ENCODE data around the gene HMGB4.

HMGB4 gene

GRCh38 chr1:33897092-33897725 is 33.3 kb downstream of the HMGB4 start:
- no peak for DNase-seq (ENCODE audit: low read depth in 1 of 2, low spot score in 1 of 2)

- DNase-seq (ENCODE audit: low read depth in 1 of 2, low spot score in 1 of 2) = no peak
These were observed 34.5 kb downstream of the HMGB4 start for GRCh38 chr1:33898406-33898805.

GRCh38 chr1:33898881-33899280 is 35.0 kb downstream of the HMGB4 start:
- DNase-seq (ENCODE audit: low read depth in 1 of 2, low spot score in 1 of 2) = no peak

- no peak for DNase-seq (ENCODE audit: low read depth in 1 of 2, low spot score in 1 of 2)
These were observed 35.9 kb downstream of the HMGB4 start for GRCh38 chr1:33899746-33900145.

GRCh38 chr1:33902486-33903209 is 38.8 kb downstream of the HMGB4 start:
- no peak for DNase-seq (ENCODE audit: low read depth in 1 of 2, low spot score in 1 of 2)

GRCh38 chr1:33903210-33903589 is 39.3 kb downstream of the HMGB4 start:
- no peak for DNase-seq (ENCODE audit: low read depth in 1 of 2, low spot score in 1 of 2)

GRCh38 chr1:33905241-33905640 is 41.4 kb downstream of the HMGB4 start:
- DNase-seq (ENCODE audit: low read depth in 1 of 2, low spot score in 1 of 2) = no peak

- no peak for DNase-seq (ENCODE audit: low read depth in 1 of 2, low spot score in 1 of 2)
These were observed 42.3 kb downstream of the HMGB4 start for GRCh38 chr1:33906156-33906555.

GRCh38 chr1:33908324-33908956 is 44.6 kb downstream of the HMGB4 start:
- no peak for DNase-seq (ENCODE audit: low read depth in 1 of 2, low spot score in 1 of 2)

All from stimulated activated CD4-positive, alpha-beta T cell treated with anti-CD3 and anti-CD28 coated beads, Interleukin-15, amount 100 ng/mL, for 1 hour (primary cell).